K562 (cell line): ENCODE data around the gene ING5. TPM values are rescaled to one million over a fixed set of nuclear protein-coding genes. Genes with fewer than 3 reads are reported as not detected.

Experiments
- ATAC-seq: fragments of 200-7000 bp; cut with Tn5 transposase; 3 replicates; pipeline ENCODE4 v1.9.1; 2020; ENCODE audit warnings: moderate library complexity
- BruUV-seq: library from RNA; stranded (reverse); fragments of 400-500 nt; replicated peaks from 2 replicates; lab custom pipeline; 2021; lab: Mats Ljungman, UMichigan
- CTCF ChIA-PET: fragments of 300-600 bp; formaldehyde crosslinking; extraction: SDS; loops from one replicate; lab custom pipeline; 2021; ENCODE audit warnings: low intra/inter-chr PET ratio; lab: Yijun Ruan, JAX
- POLR2A ChIA-PET: fragments of 300-600, 350-650 bp; sonication (Branson Sonifier 250); formaldehyde crosslinking; extraction: SDS; loops from one replicate; lab custom pipeline; 2021; ENCODE audit warnings: antibody characterized with exemption, inconsistent platforms; lab: Yijun Ruan, JAX
- DNase-seq, 4 experiments: peaks; one replicate each; pipeline versions ENCODE4 v3.0.0 to v3.0.0-alpha.2; 2011 to 2018; ENCODE audit warnings: low spot score in 3 of 4, mixed read lengths in 3 of 4; ENCODE audit errors: extremely low read depth in 1 of 4
- FAIRE-seq: peaks from 2 replicates; lab custom pipeline; 2011; peaks lifted over from hg19 to GRCh38; lab: Jason Lieb, UNC
- H2AFZ ChIP-seq: 2 replicates; pipeline ENCODE4 v1.6.0; 2011; ENCODE audit warnings: low read depth, low read length, control low read depth, inconsistent platforms
- H3K27ac ChIP-seq: fragments of 200-600 bp; 3 replicates; pipeline ENCODE4 v1.8.0; 2011; ENCODE audit warnings: low read depth, mild to moderate bottlenecking, control low read depth, inconsistent platforms, low read length, moderate library complexity, mixed read lengths; ENCODE audit errors: extremely low read depth
- H3K27me3 ChIP-seq, 2 experiments: fragments of 300-600 bp in 1 of 2; 2 replicates in 1 of 2; 3 replicates in 1 of 2; pipeline versions ENCODE4 v1.6.0 to v1.8.0; 2011; ENCODE audit warnings: inconsistent platforms in 2 of 2, low read length in 2 of 2, mild to moderate bottlenecking in 1 of 2, mixed read lengths in 1 of 2, moderate library complexity in 1 of 2; ENCODE audit not compliant: control insufficient read depth in 2 of 2, insufficient read depth in 2 of 2
- H3K36me3 ChIP-seq: fragments of 300-600 bp; 3 replicates; pipeline ENCODE4 v1.8.0; 2011; ENCODE audit warnings: mild to moderate bottlenecking, low read length, inconsistent platforms; ENCODE audit not compliant: control insufficient read depth, insufficient read depth
- H3K4me1 ChIP-seq, 2 experiments: fragments of 200-600 bp in 1 of 2; replicated peaks in 1 of 2; 2 replicates in 1 of 2; 3 replicates in 1 of 2; pipeline versions ENCODE4 v1.5.1 to v1.8.0; 2011; ENCODE audit warnings: inconsistent platforms in 2 of 2, low read length in 2 of 2, mild to moderate bottlenecking in 1 of 2, mixed read lengths in 1 of 2, moderate library complexity in 1 of 2; ENCODE audit not compliant: control insufficient read depth in 2 of 2, insufficient read depth in 2 of 2
- H3K4me2 ChIP-seq: 2 replicates; pipeline ENCODE4 v1.6.1; 2011; ENCODE audit warnings: low read length, control low read depth, inconsistent platforms, mixed read lengths; ENCODE audit not compliant: insufficient read depth
- H3K4me3 ChIP-seq: fragments of 200-600 bp; sonication (generic), shearing (Covaris generic); 2 replicates; pipeline ENCODE4 v1.5.1; 2016; ENCODE audit warnings: control low read depth, inconsistent platforms
- H3K79me2 ChIP-seq: fragments of 200-600 bp; 3 replicates; pipeline ENCODE4 v1.8.0; 2011; ENCODE audit warnings: low read length, inconsistent platforms; ENCODE audit not compliant: control insufficient read depth, insufficient read depth
- H3K9ac ChIP-seq, 2 experiments: 2 replicates each; pipeline versions ENCODE4 v1.6.0 to v1.6.1; 2011; ENCODE audit warnings: low read depth in 2 of 2, low read length in 2 of 2, control low read depth in 1 of 2, inconsistent platforms in 1 of 2, mild to moderate bottlenecking in 1 of 2, mixed read lengths in 1 of 2; ENCODE audit not compliant: insufficient read depth in 1 of 2
- H3K9me1 ChIP-seq: one replicate; pipeline ENCODE4 v1.6.0; 2011; ENCODE audit warnings: inconsistent platforms, mild to moderate bottlenecking, low read length, moderate library complexity; ENCODE audit not compliant: control insufficient read depth, insufficient read depth
- H3K9me3 ChIP-seq: replicated peaks from 2 replicates; pipeline ENCODE4 v1.5.1; 2011; ENCODE audit warnings: low read depth, low read length, inconsistent platforms; ENCODE audit not compliant: control insufficient read depth, insufficient read depth
- H4K20me1 ChIP-seq: replicated peaks from 2 replicates; pipeline ENCODE4 v1.6.1; 2011; ENCODE audit warnings: low read length, inconsistent platforms, mixed read lengths; ENCODE audit not compliant: control insufficient read depth, insufficient read depth
- HNRNPL ChIP-seq: fragments of 200-400 bp; formaldehyde crosslinking; IDR thresholded peaks from 2 replicates; pipeline ENCODE4 v1.6.1; 2017; ENCODE audit warnings: low read depth, mild to moderate bottlenecking, low read length
- POLR2G ChIP-seq: fragments of 200-400 bp; formaldehyde crosslinking; IDR thresholded peaks from 2 replicates; pipeline ENCODE4 v1.6.1; 2017; ENCODE audit warnings: low read depth, mild to moderate bottlenecking, antibody characterized with exemption, low read length, moderate library complexity
- RBM34 ChIP-seq: fragments of 200-400 bp; formaldehyde crosslinking; IDR thresholded peaks from 2 replicates; pipeline ENCODE4 v1.6.1; 2018; ENCODE audit warnings: low read length, borderline replicate concordance; ENCODE audit not compliant: insufficient read depth
- SMAD2 ChIP-seq: fragments of 150-350 bp; IDR thresholded peaks from 2 replicates; pipeline ENCODE4 v1.6.1; 2014; ENCODE audit warnings: low read depth, mild to moderate bottlenecking, low read length
- ZNF140 ChIP-seq: fragments of 250-450 bp; sonication (Bioruptor Pico); IDR thresholded peaks from 2 replicates; pipeline ENCODE4 v1.8.0; 2021; ENCODE audit warnings: moderate library complexity, mild to moderate bottlenecking, inconsistent platforms
- ZNF146 ChIP-seq: IDR thresholded peaks from one replicate; pipeline ENCODE4 v1.6.1; 2018; ENCODE audit warnings: missing compliant biosample characterization; ENCODE audit not compliant: unreplicated experiment
- WGBS: fragments of 100-300 bp; shearing (Covaris generic); methylation state at CpG from one replicate; pipeline ENCODE4 v1.1.6; 2016; ENCODE audit warnings: low coverage, mixed read lengths; ENCODE audit not compliant: insufficient coverage; ENCODE audit errors: missing lambda C conversion rate; 5-methylcytosine and 5-hydroxymethylcytosine counted together
- in situ Hi-C: fragments of 300-500 bp; cut with MboI; formaldehyde crosslinking; loops from 4 replicates; pipeline ENCODE4 v1.15.0; 2018; ENCODE audit warnings: inconsistent platforms, mixed read lengths
- intact Hi-C: fragments of 100-400 bp; cut with micrococcal nuclease; formaldehyde crosslinking; loops from 2 replicates; pipeline ENCODE4 v1.14.2; 2022
- polyA plus RNA-seq, 8 experiments: library from polyadenylated mRNA; depleted of rRNA in 4 of 8; stranded (reverse) in 5 of 8; unstranded in 3 of 8; fragments of >200 nt; fragmentation: Nextera tagmentation in 2 of 8; fragmentation: Illumina TruSeq in 1 of 8; extraction: Ambion mirVana in 2 of 8; extraction: Trizol in 1 of 8; gene quantifications; 2 replicates each; pipeline versions ENCODE4 v1.2.1 to v1.2.3, GENCODE V29; 2011 to 2014; ENCODE audit warnings: inconsistent platforms in 1 of 8, missing spikeins in 1 of 8
- total RNA-seq, 7 experiments: library from RNA; depleted of rRNA in 6 of 7; stranded (reverse); fragments of >200 nt in 6 of 7; fragmentation: Illumina TruSeq in 2 of 7; extraction: Trizol in 2 of 7; gene quantifications; 2 replicates each; pipeline versions ENCODE4 v1.2.1 to v1.2.3, GENCODE V29; 2011 to 2021; ENCODE audit warnings: low replicate concordance in 1 of 7

The ING5 gene
- total and polyA plus RNA-seq, 9 of the 15 experiments (the other 6 are each of a cell fraction or from before 2014, with no cell fraction given): 10.4 to 53.3 (median 27.9) TPM

GRCh38 chr2:241738040-241738686, 36.3 kb downstream of the ING5 start:
- in situ Hi-C loops: no loop called here
- FAIRE-seq (no peak), ATAC-seq (no peak), DNase-seq (no peak)
- Histone ChIP-seq H3K9ac (peak overlapping the region in 1 of 2 experiments; percentile 52; a peak in 1 of 4 replicates), H3K79me2 (peaks cover 19% of the 10 kb centered on the region), H4K20me1 (no peaks in the 10 kb centered on the region), H3K9me3 (no peaks in the 10 kb centered on the region), H3K36me3 (peaks cover 19% of the 10 kb centered on the region; the same call in 1 of the 3 replicates), H3K27me3 (no peaks in the 10 kb centered on the region), H3K9me1 (no peaks in the 10 kb centered on the region), H3K4me1 (peaks cover 0 to 49% of the 10 kb centered on the region in 2 experiments; a peak in 3 of 5 replicates), H3K4me3 (no peak overlapping the region), H3K27ac (no peak overlapping the region), H2AFZ (no peak overlapping the region), H3K4me2 (no peak overlapping the region)
- 93% methylated on average over 5 of the region's 17 CpGs for WGBS
- BruUV-seq: no TSS peak
- intact Hi-C loops: no loop called here
- ChIA-PET POLR2A (interaction anchor here (1.1 kb wide), 1 partner anchor 10 kb away, joined by 3 read pairs; no protein-coding TSS in a partner anchor), CTCF (no interaction called here)
- peak; percentile 33; the same call in 1 of the 2 replicates for TF ChIP-seq POLR2G
- no peak for TF ChIP-seq RBM34
- TF ChIP-seq ZNF146 (CRISPR knock-in tag): no peak

- no peak for DNase-seq
- POLR2A ChIA-PET: no interaction called here
- CTCF ChIA-PET: no interaction called here
- Histone ChIP-seq H3K9me1 (no peaks in the 10 kb centered on the region), H3K36me3 (peaks cover 26% of the 10 kb centered on the region; the same call in 1 of the 3 replicates)
- TF ChIP-seq SMAD2 (no peak), ZNF140 (CRISPR knock-in tag) (no peak), HNRNPL (no peak)
- TF ChIP-seq, all 486 proteins: peak for 0
- 93% methylated on average over 12 of the region's 15 CpGs for WGBS
- FAIRE-seq (no peak), ATAC-seq (no peak)
- intact Hi-C loops: no loop called here
- BruUV-seq: no TSS peak
- in situ Hi-C loops: no loop called here
- no peaks in the 10 kb centered on the region for H3K27me3 ChIP-seq
- peaks cover 0 to 48% of the 10 kb centered on the region in 2 experiments; a peak in 3 of 5 replicates for H3K4me1 ChIP-seq
- no peak overlapping the region for H2AFZ ChIP-seq
- no peaks in the 10 kb centered on the region for H4K20me1 ChIP-seq
- no peaks in the 10 kb centered on the region for H3K9me3 ChIP-seq
- H3K4me2 ChIP-seq: no peak overlapping the region
- H3K9ac ChIP-seq: no peak overlapping the region; a peak in 1 of 4 replicates
- no peak overlapping the region for H3K27ac ChIP-seq
- H3K79me2 ChIP-seq: peaks cover 19% of the 10 kb centered on the region
- H3K4me3 ChIP-seq: no peak overlapping the region
Measured at GRCh38 chr2:241739177-241739576, 37.3 kb downstream of the ING5 start.
